ENCODE measurements around the gene RAB24. TPM values are rescaled to one million over a fixed set of nuclear protein-coding genes. Genes with fewer than 3 reads are reported as not detected.

The RAB24 gene
- total RNA-seq, 1 donor from 2014 or later: 35.9 TPM

DNA sequence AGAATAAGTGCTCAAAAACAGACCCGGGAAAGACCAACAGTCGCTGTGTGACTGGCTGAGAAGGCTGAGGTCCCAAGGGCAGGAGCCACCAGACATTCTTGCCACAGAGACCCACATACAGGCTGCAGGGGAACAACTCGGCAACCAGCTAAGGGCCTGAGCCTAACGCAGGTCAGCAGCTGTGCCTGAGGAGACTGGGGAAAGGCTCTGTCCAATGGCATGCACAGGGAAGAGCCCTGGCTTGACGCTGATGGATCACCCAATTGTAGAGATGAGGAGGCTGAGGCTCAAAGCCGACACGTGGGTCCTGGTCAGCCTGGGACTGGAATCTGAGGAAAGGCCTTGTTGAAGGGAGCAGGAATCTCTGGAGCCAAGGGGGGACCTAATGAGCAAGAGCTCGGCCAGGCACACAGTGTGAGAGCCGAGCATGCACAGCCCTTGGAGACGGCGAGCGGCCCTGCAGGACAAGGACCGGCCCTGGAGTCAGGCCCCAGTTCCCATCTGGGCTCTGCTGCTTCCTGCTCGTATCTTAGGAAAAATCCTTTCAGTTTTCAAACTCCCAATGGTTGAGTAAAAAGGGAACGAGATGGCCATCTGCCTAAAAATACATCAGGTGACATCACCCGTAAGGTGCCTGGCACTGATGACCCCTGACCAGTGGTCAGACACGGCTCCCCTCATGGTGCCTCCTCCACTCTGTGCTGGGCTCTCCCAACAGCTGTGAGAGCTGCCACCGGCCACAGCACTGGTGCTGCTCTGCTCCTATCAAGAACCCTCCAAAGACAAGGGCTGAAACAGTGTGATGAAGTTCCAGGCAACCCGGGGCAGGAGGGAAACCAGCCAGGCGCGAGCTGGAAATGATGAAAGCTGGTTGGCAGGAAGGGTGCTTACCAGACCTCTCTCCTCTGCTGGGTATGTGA, 31.5 kb upstream of the RAB24 start:
- H3K36me3 ChIP-seq (ENCODE audit: control insufficient read depth, insufficient read depth, low read length): peaks cover 8% of the 10 kb centered on the region

GRCh38 chr5:177334155-177334551, 30.6 kb upstream of the RAB24 start:
- no peaks in the 10 kb centered on the region for H3K27me3 ChIP-seq (ENCODE audit: control insufficient read depth, insufficient read depth, low read length)
- no peak for TF ChIP-seq CTCF (IDR thresholded peaks at IDR 0.05; ENCODE audit: insufficient read depth, low read length, poor library complexity, severe bottlenecking)
- DNase-seq (ENCODE audit: low read depth): no peak
- H3K4me3 ChIP-seq (ENCODE audit: low read depth, low read length): no peak overlapping the region
- peaks cover 8% of the 10 kb centered on the region for H3K36me3 ChIP-seq (ENCODE audit: control insufficient read depth, insufficient read depth, low read length)

More for the DNA sequence above, 31.5 kb upstream of the RAB24 start:
- DNase-seq (ENCODE audit: low read depth): no peak
- TF ChIP-seq CTCF (IDR thresholded peaks at IDR 0.05; ENCODE audit: insufficient read depth, low read length, poor library complexity, severe bottlenecking): no peak
- Histone ChIP-seq H3K27me3 (ENCODE audit: control insufficient read depth, insufficient read depth, low read length) (no peaks in the 10 kb centered on the region), H3K4me3 (ENCODE audit: low read depth, low read length) (no peak overlapping the region)

DNA sequence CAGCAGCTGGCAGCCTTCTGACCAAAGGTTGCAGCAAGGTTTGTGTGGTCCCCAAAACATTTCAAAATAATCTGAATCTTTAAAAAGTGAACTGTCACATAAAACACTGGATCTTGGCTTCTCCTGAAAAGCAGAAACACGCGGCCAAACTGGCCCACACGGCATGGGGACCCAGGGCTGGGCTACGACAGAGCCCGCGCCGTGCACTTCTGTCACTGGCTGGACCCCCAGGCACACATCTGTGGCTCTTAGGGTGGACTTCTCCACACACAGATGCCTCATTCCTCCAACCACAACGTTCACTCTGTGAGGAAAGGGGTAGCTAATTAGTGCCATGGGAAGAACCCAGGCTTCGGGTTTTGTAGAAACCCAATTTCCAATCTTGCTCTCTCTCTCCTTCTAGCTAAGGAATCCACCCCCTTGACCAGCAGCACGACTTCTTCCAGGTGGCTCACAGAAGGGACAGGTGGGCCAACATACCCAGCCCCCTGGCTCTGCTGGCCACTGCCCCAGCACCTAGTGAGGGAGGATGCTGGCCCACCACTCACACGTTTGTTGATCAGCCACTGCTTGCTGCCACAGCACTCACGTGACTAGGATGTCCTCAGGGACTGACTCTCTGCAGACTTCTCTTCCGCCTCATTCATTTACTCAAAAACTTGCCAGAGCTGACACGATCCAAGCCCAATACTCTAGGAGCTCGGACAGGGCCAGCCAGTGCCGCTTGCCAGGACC, 30.1 kb upstream of the RAB24 start:
- TF ChIP-seq CTCF (IDR thresholded peaks at IDR 0.05; ENCODE audit: insufficient read depth, low read length, poor library complexity, severe bottlenecking): no peak
- H3K4me3 ChIP-seq (ENCODE audit: low read depth, low read length): no peak overlapping the region
- H3K27me3 ChIP-seq (ENCODE audit: control insufficient read depth, insufficient read depth, low read length): no peaks in the 10 kb centered on the region
- no peak for DNase-seq (ENCODE audit: low read depth)
- H3K36me3 ChIP-seq (ENCODE audit: control insufficient read depth, insufficient read depth, low read length): peaks cover 7% of the 10 kb centered on the region

GRCh38 chr5:177332896-177333260, 29.4 kb upstream of the RAB24 start:
- Histone ChIP-seq H3K4me3 (ENCODE audit: low read depth, low read length) (no peak overlapping the region), H3K36me3 (ENCODE audit: control insufficient read depth, insufficient read depth, low read length) (peaks cover 7% of the 10 kb centered on the region), H3K27me3 (ENCODE audit: control insufficient read depth, insufficient read depth, low read length) (no peaks in the 10 kb centered on the region)
- TF ChIP-seq CTCF (IDR thresholded peaks at IDR 0.05; ENCODE audit: insufficient read depth, low read length, poor library complexity, severe bottlenecking): no peak
- no peak for DNase-seq (ENCODE audit: low read depth)

GRCh38 chr5:177332031-177332895, 28.7 kb upstream of the RAB24 start:
- no peak overlapping the region for H3K4me3 ChIP-seq (ENCODE audit: low read depth, low read length)
- no peak for TF ChIP-seq CTCF (IDR thresholded peaks at IDR 0.05; ENCODE audit: insufficient read depth, low read length, poor library complexity, severe bottlenecking)
- H3K36me3 ChIP-seq (ENCODE audit: control insufficient read depth, insufficient read depth, low read length): peaks cover 7% of the 10 kb centered on the region
- DNase-seq (ENCODE audit: low read depth): no peak
- no peaks in the 10 kb centered on the region for H3K27me3 ChIP-seq (ENCODE audit: control insufficient read depth, insufficient read depth, low read length)

Data from kidney epithelial cell (primary cell).